ENCODE results near the gene TMEM178B. TPM values are rescaled to one million over a fixed set of nuclear protein-coding genes. Genes with fewer than 3 reads are reported as not detected.

The TMEM178B gene
- polyA plus RNA-seq, 2 of the 4 experiments (the other 2 are of a cell fraction), result 0.88 to 0.93 TPM

DNA sequence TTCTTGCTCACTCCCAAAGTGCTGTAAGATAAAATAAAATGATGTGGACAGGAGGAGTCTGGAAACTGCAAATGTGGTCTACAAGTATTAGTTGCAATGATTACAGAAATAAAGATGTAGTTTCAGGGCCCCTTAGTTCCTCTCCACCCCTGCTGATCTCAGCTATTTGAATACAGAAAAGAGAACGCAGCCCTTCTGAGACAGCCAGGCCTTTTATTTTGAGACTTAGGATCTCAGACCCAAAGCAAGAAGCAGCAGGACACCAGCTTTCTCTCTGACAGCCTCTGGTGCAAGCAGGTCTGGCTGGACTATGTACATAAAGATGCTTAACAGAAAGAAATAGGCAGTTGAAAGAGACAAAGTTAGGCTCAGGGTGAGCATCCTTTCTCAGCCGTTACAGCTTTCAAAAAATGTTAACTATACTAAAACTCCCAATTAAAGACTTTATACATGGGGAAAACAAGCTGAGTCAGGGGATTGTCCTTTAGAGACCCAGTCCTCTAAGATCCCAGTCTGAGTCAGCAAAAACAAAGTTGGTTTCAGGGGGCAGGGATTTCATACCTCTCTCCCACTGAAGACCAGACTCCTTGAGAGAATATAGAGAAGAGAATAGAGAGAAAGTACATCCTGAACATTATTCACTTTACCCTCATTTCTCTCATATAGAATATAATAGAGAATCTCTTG lies 220.4 kb downstream of the TMEM178B start:
- TF ChIP-seq, protein P1, sequence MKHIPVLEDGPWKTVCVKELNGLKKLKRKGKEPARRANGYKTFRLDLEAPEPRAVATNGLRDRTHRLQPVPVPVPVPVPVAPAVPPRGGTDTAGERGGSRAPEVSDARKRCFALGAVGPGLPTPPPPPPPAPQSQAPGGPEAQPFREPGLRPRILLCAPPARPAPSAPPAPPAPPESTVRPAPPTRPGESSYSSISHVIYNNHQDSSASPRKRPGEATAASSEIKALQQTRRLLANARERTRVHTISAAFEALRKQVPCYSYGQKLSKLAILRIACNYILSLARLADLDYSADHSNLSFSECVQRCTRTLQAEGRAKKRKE (CRISPR knock-in tag; IDR thresholded peaks at IDR 0.05; ENCODE audit: low read depth), result no peak
- TF ChIP-seq KDM1A (IDR thresholded peaks at IDR 0.05; ENCODE audit: low read depth), result no peak
- TF ChIP-seq MAFK (IDR thresholded peaks at IDR 0.05; ENCODE audit: partially characterized antibody), result peak; percentile 77
- H3K4me3 ChIP-seq, result no peak overlapping the region
- no peaks in the 10 kb centered on the region for H3K4me1 ChIP-seq
- ChIA-PET POLR2A (no interaction called here), CTCF (interaction anchor here (1.0 kb wide), 1 partner anchor 239 kb away, joined by 3 read pairs; no protein-coding TSS in a partner anchor)
- no peak for FAIRE-seq
- no peak for ATAC-seq
- no peak overlapping the region for H3K27ac ChIP-seq
- WGBS (ENCODE audit: missing lambda C conversion rate), result 14% methylated on average over 2 of the region's 2 CpGs
- H3K9me3 ChIP-seq, result no peaks in the 10 kb centered on the region
- H3K4me2 ChIP-seq, result no peak overlapping the region
- no peak for DNase-seq (ENCODE audit: low read depth in 1 of 2, low spot score in 1 of 2)

DNA sequence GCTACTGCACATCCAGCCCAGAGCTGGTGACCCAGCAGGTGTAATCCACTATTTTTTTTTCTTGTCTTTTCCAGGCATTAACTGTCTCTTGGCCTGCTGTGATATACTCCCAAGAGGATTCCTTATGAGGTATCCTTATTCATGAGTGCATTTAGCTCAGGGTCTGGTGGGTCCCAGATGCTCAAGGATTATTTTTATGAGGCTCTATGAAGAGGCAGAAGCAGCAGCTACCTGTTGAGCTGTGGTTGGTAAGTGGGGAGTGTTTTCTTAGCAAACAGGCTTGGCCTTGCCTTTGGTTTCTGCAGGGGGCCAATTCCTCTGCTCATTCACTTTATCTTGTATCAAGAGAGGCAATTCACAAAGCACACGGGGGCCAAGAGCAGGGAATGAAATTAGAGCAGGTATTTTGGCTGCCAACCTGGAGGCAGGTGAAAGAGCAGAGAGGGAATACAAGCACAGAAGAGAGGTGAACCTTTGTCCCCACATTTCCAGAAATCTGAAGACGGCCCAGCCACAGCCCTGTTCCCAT lies 221.6 kb downstream of the TMEM178B start:
- CTCF ChIA-PET, result no interaction called here
- TF ChIP-seq POLR2A (IDR thresholded peaks at IDR 0.05; ENCODE audit: low read length), result no peak
- no peak for TF ChIP-seq POLR2AphosphoS2 (conservative IDR thresholded peaks at IDR 0.05; ENCODE audit: low read length)
- TF ChIP-seq ZNF302 (CRISPR knock-in tag; IDR thresholded peaks at IDR 0.05), result no peak
- TF ChIP-seq, protein P2, sequence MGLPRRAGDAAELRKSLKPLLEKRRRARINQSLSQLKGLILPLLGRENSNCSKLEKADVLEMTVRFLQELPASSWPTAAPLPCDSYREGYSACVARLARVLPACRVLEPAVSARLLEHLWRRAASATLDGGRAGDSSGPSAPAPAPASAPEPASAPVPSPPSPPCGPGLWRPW (IDR thresholded peaks at IDR 0.05), result no peak
- TF ChIP-seq TP53 (CRISPR knock-in tag; IDR thresholded peaks at IDR 0.05), result no peak
- no peak for TF ChIP-seq NFE2L2 (conservative IDR thresholded peaks at IDR 0.05; ENCODE audit: low read length)
- TF ChIP-seq PHF8 (IDR thresholded peaks at IDR 0.05; ENCODE audit: borderline replicate concordance, low read depth), result no peak
- no peak for TF ChIP-seq MYC (IDR thresholded peaks at IDR 0.05; ENCODE audit: borderline replicate concordance, low read length)
- DNase-seq (ENCODE audit: low read depth in 1 of 2, low spot score in 1 of 2) (no peak), ATAC-seq (no peak), FAIRE-seq (no peak)
- WGBS (ENCODE audit: missing lambda C conversion rate), result 11% methylated on average over 2 of the region's 2 CpGs
- H3K27ac ChIP-seq, result no peak overlapping the region
- POLR2A ChIA-PET, result no interaction called here
- no peak overlapping the region for H3K4me2 ChIP-seq
- H3K4me3 ChIP-seq, result no peak overlapping the region
- no peaks in the 10 kb centered on the region for H3K4me1 ChIP-seq
- no peaks in the 10 kb centered on the region for H3K9me3 ChIP-seq

DNA sequence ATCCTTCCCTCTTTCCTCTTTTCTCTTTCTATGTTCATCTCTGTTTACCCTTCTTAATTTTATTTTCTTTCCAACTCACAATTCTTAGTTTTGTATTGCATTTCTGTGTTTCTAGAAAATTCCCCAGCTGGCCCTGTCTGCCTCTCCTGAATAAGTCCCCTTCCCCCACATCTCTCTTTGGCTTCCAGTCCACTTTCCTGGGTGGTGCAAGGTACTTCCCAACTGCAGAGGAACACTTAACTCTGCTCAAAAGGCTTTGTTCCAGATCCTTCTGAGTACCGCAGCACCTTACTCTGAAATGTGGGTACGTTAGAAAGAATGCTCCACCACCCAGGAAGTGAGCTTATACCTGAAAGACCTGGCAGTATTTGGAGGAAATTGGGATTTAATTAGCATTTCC lies 227.0 kb downstream of the TMEM178B start:
- no peak for FAIRE-seq
- DNase-seq (ENCODE audit: low read depth in 1 of 2, low spot score in 1 of 2), result no peak
- H3K4me2 ChIP-seq, result no peak overlapping the region
- no peaks in the 10 kb centered on the region for H3K4me1 ChIP-seq
- ATAC-seq, result no peak
- ChIA-PET POLR2A (no interaction called here), CTCF (no interaction called here)
- WGBS (ENCODE audit: missing lambda C conversion rate), result 57% methylated on average over 2 of the region's 2 CpGs
- TF ChIP-seq JUN (IDR thresholded peaks at IDR 0.05), result no peak
- TF ChIP-seq HOXB5 (CRISPR knock-in tag; IDR thresholded peaks at IDR 0.05), result no peak
- no peak for TF ChIP-seq HDAC2 (IDR thresholded peaks at IDR 0.05)
- TF ChIP-seq ZFP36 (IDR thresholded peaks at IDR 0.05; ENCODE audit: borderline replicate concordance, partially characterized antibody), result no peak
- no peak for TF ChIP-seq FOSL2 (IDR thresholded peaks at IDR 0.05)
- no peak for TF ChIP-seq FOSL2 (CRISPR knock-in tag; IDR thresholded peaks at IDR 0.05)
- TF ChIP-seq, protein P3, sequence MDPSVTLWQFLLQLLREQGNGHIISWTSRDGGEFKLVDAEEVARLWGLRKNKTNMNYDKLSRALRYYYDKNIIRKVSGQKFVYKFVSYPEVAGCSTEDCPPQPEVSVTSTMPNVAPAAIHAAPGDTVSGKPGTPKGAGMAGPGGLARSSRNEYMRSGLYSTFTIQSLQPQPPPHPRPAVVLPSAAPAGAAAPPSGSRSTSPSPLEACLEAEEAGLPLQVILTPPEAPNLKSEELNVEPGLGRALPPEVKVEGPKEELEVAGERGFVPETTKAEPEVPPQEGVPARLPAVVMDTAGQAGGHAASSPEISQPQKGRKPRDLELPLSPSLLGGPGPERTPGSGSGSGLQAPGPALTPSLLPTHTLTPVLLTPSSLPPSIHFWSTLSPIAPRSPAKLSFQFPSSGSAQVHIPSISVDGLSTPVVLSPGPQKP (IDR thresholded peaks at IDR 0.05; ENCODE audit: low read depth, low read length), result no peak
- no peaks in the 10 kb centered on the region for H3K9me3 ChIP-seq
- H3K27ac ChIP-seq, result no peak overlapping the region
- no peak overlapping the region for H3K4me3 ChIP-seq

DNA sequence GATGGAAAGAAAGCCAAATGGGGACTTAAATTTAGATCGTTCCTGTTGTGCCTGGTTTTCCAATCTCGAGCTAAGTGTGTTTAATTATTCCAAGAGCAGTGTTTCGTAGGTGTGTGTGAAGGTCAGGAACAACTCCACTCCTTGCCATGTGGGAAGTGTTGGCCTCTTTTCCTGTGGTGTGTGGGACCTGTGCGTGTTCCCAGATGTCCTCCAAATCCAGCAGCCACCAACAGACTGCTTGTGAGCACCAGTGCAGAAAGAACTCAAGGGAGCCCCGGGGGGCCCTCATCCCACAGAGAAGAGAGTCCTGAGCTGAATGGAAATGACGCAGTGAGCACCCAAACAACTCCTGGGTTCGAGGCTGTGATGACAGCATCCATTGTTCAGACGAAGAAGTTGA lies 227.7 kb downstream of the TMEM178B start:
- CTCF ChIA-PET, result no interaction called here
- no peak for TF ChIP-seq NFE2L2 (conservative IDR thresholded peaks at IDR 0.05; ENCODE audit: low read length)
- no peak for TF ChIP-seq ZSCAN20 (CRISPR knock-in tag; IDR thresholded peaks at IDR 0.05)
- TF ChIP-seq ZNF302 (CRISPR knock-in tag; IDR thresholded peaks at IDR 0.05), result no peak
- TF ChIP-seq POLR2AphosphoS2 (conservative IDR thresholded peaks at IDR 0.05; ENCODE audit: low read length), result no peak
- TF ChIP-seq HOXA7 (CRISPR knock-in tag; IDR thresholded peaks at IDR 0.05), result no peak
- TF ChIP-seq CBX2 (IDR thresholded peaks at IDR 0.05; ENCODE audit: borderline replicate concordance, low read depth), result no peak
- TF ChIP-seq, protein P4, sequence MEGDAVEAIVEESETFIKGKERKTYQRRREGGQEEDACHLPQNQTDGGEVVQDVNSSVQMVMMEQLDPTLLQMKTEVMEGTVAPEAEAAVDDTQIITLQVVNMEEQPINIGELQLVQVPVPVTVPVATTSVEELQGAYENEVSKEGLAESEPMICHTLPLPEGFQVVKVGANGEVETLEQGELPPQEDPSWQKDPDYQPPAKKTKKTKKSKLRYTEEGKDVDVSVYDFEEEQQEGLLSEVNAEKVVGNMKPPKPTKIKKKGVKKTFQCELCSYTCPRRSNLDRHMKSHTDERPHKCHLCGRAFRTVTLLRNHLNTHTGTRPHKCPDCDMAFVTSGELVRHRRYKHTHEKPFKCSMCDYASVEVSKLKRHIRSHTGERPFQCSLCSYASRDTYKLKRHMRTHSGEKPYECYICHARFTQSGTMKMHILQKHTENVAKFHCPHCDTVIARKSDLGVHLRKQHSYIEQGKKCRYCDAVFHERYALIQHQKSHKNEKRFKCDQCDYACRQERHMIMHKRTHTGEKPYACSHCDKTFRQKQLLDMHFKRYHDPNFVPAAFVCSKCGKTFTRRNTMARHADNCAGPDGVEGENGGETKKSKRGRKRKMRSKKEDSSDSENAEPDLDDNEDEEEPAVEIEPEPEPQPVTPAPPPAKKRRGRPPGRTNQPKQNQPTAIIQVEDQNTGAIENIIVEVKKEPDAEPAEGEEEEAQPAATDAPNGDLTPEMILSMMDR (IDR thresholded peaks at IDR 0.05), result no peak
- TF ChIP-seq MAFK (IDR thresholded peaks at IDR 0.05; ENCODE audit: partially characterized antibody), result no peak
- TF ChIP-seq BHLHE40 (IDR thresholded peaks at IDR 0.05; ENCODE audit: low read depth, low read length), result no peak
- POLR2A ChIA-PET, result no interaction called here
- Histone ChIP-seq H3K4me1 (no peaks in the 10 kb centered on the region), H3K9me3 (no peaks in the 10 kb centered on the region), H3K27ac (no peak overlapping the region), H3K4me3 (no peak overlapping the region), H3K4me2 (no peak overlapping the region)
- FAIRE-seq (no peak), ATAC-seq (no peak), DNase-seq (ENCODE audit: low read depth in 1 of 2, low spot score in 1 of 2) (no peak)
- 6% methylated on average over 8 of the region's 8 CpGs for WGBS (ENCODE audit: missing lambda C conversion rate)

Data from A549 (cell line).